Body of pancreas (tissue), 4 donors: Measurements from ENCODE around the gene SPACA6.

Experiments
- POLR2A ChIP-seq, 3 donors: fragments of 450-650 bp; IDR thresholded peaks; one replicate each; pipeline ENCODE4 v1.6.1; 2016; ENCODE audit warnings: antibody characterized with exemption in 3 of 3, mild to moderate bottlenecking in 2 of 3
- TF ChIP-seq, protein P1 (sequence below), 7 experiments: fragments of 450-650 bp in 4 of 7; fragments of 200-600 bp in 3 of 7; sonication (generic) in 3 of 7; IDR thresholded peaks; one replicate each; pipeline ENCODE4 v1.5.1; 2016 to 2019; ENCODE audit warnings: antibody characterized with exemption in 7 of 7

DNA sequence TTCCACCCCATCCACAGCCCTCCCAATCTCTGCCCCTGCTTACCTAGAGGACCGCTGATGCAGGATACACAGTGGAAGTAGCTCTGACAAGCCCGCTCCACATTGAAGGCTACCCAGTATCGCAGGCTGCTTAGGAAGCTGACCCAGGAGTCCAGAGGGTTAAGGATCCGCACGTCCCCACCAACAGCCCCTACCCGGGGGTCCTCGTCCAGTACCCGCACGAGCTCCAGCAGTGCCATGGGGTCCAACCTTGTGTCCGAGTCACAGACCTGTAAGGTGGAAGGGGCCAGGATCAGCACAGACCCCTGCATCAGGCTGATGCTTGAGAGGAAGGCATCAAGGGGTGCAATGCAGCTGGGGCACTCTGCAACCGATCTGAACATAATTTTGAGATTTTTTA lies 23.8 kb downstream of the SPACA6 start:
- TF ChIP-seq POLR2A (IDR thresholded peaks at IDR 0.05): no peak
- TF ChIP-seq, protein P1, sequence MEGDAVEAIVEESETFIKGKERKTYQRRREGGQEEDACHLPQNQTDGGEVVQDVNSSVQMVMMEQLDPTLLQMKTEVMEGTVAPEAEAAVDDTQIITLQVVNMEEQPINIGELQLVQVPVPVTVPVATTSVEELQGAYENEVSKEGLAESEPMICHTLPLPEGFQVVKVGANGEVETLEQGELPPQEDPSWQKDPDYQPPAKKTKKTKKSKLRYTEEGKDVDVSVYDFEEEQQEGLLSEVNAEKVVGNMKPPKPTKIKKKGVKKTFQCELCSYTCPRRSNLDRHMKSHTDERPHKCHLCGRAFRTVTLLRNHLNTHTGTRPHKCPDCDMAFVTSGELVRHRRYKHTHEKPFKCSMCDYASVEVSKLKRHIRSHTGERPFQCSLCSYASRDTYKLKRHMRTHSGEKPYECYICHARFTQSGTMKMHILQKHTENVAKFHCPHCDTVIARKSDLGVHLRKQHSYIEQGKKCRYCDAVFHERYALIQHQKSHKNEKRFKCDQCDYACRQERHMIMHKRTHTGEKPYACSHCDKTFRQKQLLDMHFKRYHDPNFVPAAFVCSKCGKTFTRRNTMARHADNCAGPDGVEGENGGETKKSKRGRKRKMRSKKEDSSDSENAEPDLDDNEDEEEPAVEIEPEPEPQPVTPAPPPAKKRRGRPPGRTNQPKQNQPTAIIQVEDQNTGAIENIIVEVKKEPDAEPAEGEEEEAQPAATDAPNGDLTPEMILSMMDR (IDR thresholded peaks at IDR 0.05): no peak
